ENCODE data around the gene UROC1.

Gene UROC1

GRCh38 chr3:126488185-126488584, 29.4 kb downstream of the UROC1 start:
- no peak overlapping the region for H3K4me3 ChIP-seq (ENCODE audit: low read depth, low read length)
- DNase-seq (ENCODE audit: low read depth) = no peak
- TF ChIP-seq, protein P1, sequence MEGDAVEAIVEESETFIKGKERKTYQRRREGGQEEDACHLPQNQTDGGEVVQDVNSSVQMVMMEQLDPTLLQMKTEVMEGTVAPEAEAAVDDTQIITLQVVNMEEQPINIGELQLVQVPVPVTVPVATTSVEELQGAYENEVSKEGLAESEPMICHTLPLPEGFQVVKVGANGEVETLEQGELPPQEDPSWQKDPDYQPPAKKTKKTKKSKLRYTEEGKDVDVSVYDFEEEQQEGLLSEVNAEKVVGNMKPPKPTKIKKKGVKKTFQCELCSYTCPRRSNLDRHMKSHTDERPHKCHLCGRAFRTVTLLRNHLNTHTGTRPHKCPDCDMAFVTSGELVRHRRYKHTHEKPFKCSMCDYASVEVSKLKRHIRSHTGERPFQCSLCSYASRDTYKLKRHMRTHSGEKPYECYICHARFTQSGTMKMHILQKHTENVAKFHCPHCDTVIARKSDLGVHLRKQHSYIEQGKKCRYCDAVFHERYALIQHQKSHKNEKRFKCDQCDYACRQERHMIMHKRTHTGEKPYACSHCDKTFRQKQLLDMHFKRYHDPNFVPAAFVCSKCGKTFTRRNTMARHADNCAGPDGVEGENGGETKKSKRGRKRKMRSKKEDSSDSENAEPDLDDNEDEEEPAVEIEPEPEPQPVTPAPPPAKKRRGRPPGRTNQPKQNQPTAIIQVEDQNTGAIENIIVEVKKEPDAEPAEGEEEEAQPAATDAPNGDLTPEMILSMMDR (conservative IDR thresholded peaks at IDR 0.05; ENCODE audit: low read depth, low read length) = no peak

DNA sequence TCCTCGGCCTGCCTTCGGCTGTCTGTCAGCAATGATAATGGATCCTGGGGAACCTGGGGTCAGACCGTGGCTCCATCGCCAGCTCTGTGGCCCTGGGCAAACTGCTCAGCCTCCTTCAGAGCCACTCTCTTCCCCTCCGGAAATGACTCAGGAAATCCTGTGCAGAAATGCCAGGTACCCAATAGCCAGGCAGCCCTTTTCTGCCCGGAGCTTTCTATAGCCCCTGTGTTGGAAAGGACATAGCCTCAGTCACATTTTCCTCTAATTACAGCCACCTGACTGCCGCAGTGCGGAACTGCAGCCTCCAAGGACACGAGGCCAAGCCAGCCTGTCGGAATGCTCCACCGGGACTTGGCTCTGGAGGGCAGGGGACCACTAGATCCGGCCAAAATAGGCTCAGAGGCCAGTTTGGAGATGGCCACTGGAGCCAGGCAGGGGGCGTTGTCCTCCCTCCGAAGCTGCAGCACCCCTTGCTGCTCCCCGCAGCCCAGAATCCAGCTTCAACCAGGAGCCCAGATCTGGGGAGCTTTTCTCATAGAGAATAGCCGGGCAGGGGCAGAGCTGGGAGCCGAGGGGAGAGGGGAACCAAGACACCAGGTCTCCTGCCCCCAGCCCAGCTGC, 30.3 kb downstream of the UROC1 start:
- H3K4me3 ChIP-seq (ENCODE audit: low read depth, low read length) = no peak overlapping the region
- DNase-seq (ENCODE audit: low read depth) = peak; percentile 14
- TF ChIP-seq, protein P1 (conservative IDR thresholded peaks at IDR 0.05; ENCODE audit: low read depth, low read length) = peak; percentile 25

GRCh38 chr3:126486360-126486847, 31.2 kb downstream of the UROC1 start:
- no peak for DNase-seq (ENCODE audit: low read depth)
- TF ChIP-seq, protein P1 (conservative IDR thresholded peaks at IDR 0.05; ENCODE audit: low read depth, low read length) = no peak
- H3K4me3 ChIP-seq (ENCODE audit: low read depth, low read length) = no peak overlapping the region

- no peak for DNase-seq (ENCODE audit: low read depth)
- TF ChIP-seq, protein P1 (conservative IDR thresholded peaks at IDR 0.05; ENCODE audit: low read depth, low read length) = no peak
- H3K4me3 ChIP-seq (ENCODE audit: low read depth, low read length) = no peak overlapping the region
Observed at GRCh38 chr3:126485956-126486355, 31.6 kb downstream of the UROC1 start.

GRCh38 chr3:126485176-126485897, 32.2 kb downstream of the UROC1 start:
- TF ChIP-seq, protein P1 (conservative IDR thresholded peaks at IDR 0.05; ENCODE audit: low read depth, low read length) = no peak
- H3K4me3 ChIP-seq (ENCODE audit: low read depth, low read length) = no peak overlapping the region
- no peak for DNase-seq (ENCODE audit: low read depth)

DNA sequence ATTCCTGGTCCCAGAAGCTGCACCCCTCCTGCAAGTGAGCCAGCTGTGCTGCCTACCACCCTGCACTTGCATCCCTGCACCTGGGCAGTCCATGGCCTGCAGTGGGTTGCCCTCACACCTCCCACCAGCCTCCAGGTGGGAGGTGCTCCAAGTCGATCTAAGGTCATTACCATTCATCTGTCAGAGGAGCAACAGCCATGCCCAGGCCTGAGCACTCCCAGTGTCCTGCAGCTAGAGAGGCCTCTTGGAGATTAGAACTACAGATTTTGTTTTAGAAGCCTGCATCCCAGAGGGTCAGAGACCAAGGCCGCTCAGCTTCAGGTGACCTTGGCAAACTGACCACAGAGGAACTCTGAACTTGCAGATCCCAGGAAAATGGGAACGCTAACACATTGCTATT, 32.9 kb downstream of the UROC1 start:
- no peak for DNase-seq (ENCODE audit: low read depth)
- TF ChIP-seq, protein P1 (conservative IDR thresholded peaks at IDR 0.05; ENCODE audit: low read depth, low read length) = no peak
- no peak overlapping the region for H3K4me3 ChIP-seq (ENCODE audit: low read depth, low read length)
